ENCODE measurements around the gene FAM83E. TPM values are rescaled to one million over a fixed set of nuclear protein-coding genes. Genes with fewer than 3 reads are reported as not detected.

Gene FAM83E
- polyA plus RNA-seq, 3 donors, result not detected

- Histone ChIP-seq H3K79me2 (ENCODE audit: insufficient read depth, low read length) (peaks cover 15% of the 10 kb centered on the region), H3K9ac (ENCODE audit: insufficient read depth, low read length, poor library complexity, severe bottlenecking) (no peak overlapping the region), H3K4me2 (replicated peaks; ENCODE audit: extremely low read depth, low read length, poor library complexity, severe bottlenecking) (no peak overlapping the region), H2AFZ (ENCODE audit: insufficient read depth, low read depth, low read length, poor library complexity, severe bottlenecking) (no peak overlapping the region), H3K9me3 (replicated peaks in 1 of 2; ENCODE audit: control insufficient read depth in 1 of 2, insufficient read depth in 1 of 2, low read length in 2 of 2) (no peaks in the 10 kb centered on the region), H3K27ac (ENCODE audit: low read depth in 1 of 2, low read length in 2 of 2) (no peak overlapping the region), H3K36me3 (replicated peaks in 1 of 2; ENCODE audit: control insufficient read depth in 1 of 2, insufficient read depth in 2 of 2, low read length in 2 of 2) (peaks cover 20 to 45% of the 10 kb centered on the region in 2 donors), H3K4me3 (replicated peaks in 1 of 3; ENCODE audit: low read depth in 2 of 3, low read length in 3 of 3) (no peak overlapping the region), H3K27me3 (ENCODE audit: control insufficient read depth in 2 of 2, insufficient read depth in 2 of 2, low read length in 2 of 2) (no peaks in the 10 kb centered on the region), H3K4me1 (ENCODE audit: control insufficient read depth in 1 of 2, insufficient read depth in 2 of 2, low read length in 2 of 2) (peaks cover 62 to 70% of the 10 kb centered on the region in 2 donors), H4K20me1 (ENCODE audit: insufficient read depth, low read length) (peaks cover 39% of the 10 kb centered on the region)
- Mint-ChIP-seq H3K27me3 (ENCODE audit: low read depth in 3 of 3) (no peaks in the 10 kb centered on the region), H3K4me1 (peaks cover 54% of the 10 kb centered on the region), H3K27ac (peak overlapping the region in 2 of 7 donors; percentile 30 to 67), H3K9me3 (peaks cover 0 to 3% (median 0%) of the 10 kb centered on the region in 7 donors), H3K4me3 (no peak overlapping the region), H3K36me3 (peaks cover 26 to 43% of the 10 kb centered on the region in 2 donors)
- DNase-seq, result no peak
- 100% methylated on average over 3 of the region's 6 CpGs for WGBS (ENCODE audit: insufficient coverage)
- intact Hi-C loops (cut with micrococcal nuclease), result no loop called here
- TF ChIP-seq CTCF (IDR thresholded peaks at IDR 0.05), result no peak
These were observed 12.5 kb upstream of the FAM83E start for GRCh38 chr19:48627201-48627864.

GRCh38 chr19:48625891-48626327, 11.0 kb upstream of the FAM83E start:
- Mint-ChIP-seq H3K9me3 (peaks cover 0 to 3% (median 0%) of the 10 kb centered on the region in 7 donors), H3K36me3 (peaks cover 19 to 36% of the 10 kb centered on the region in 2 donors), H3K4me1 (peaks cover 54% of the 10 kb centered on the region), H3K27me3 (ENCODE audit: low read depth in 3 of 3) (no peaks in the 10 kb centered on the region), H3K27ac (no peak overlapping the region), H3K4me3 (no peak overlapping the region)
- no peak for DNase-seq
- 94% methylated on average over 26 of the region's 30 CpGs for WGBS (ENCODE audit: insufficient coverage)
- no peaks in the 10 kb centered on the region for H3K9me3 ChIP-seq (replicated peaks in 1 of 2; ENCODE audit: control insufficient read depth in 1 of 2, insufficient read depth in 1 of 2, low read length in 2 of 2)
- no peaks in the 10 kb centered on the region for H3K27me3 ChIP-seq (ENCODE audit: control insufficient read depth in 2 of 2, insufficient read depth in 2 of 2, low read length in 2 of 2)
- H3K79me2 ChIP-seq (ENCODE audit: insufficient read depth, low read length), result peaks cover 16% of the 10 kb centered on the region
- H3K4me2 ChIP-seq (replicated peaks; ENCODE audit: extremely low read depth, low read length, poor library complexity, severe bottlenecking), result no peak overlapping the region
- peaks cover 32% of the 10 kb centered on the region for H4K20me1 ChIP-seq (ENCODE audit: insufficient read depth, low read length)
- H3K9ac ChIP-seq (ENCODE audit: insufficient read depth, low read length, poor library complexity, severe bottlenecking), result no peak overlapping the region
- H3K4me1 ChIP-seq (ENCODE audit: control insufficient read depth in 1 of 2, insufficient read depth in 2 of 2, low read length in 2 of 2), result peaks cover 64 to 70% of the 10 kb centered on the region in 2 donors
- TF ChIP-seq CTCF (IDR thresholded peaks at IDR 0.05), result no peak
- no peak overlapping the region for H3K4me3 ChIP-seq (replicated peaks in 1 of 3; ENCODE audit: low read depth in 2 of 3, low read length in 3 of 3)
- no peak overlapping the region for H3K27ac ChIP-seq (ENCODE audit: low read depth in 1 of 2, low read length in 2 of 2)
- no peak overlapping the region for H2AFZ ChIP-seq (ENCODE audit: insufficient read depth, low read depth, low read length, poor library complexity, severe bottlenecking)
- H3K36me3 ChIP-seq (replicated peaks in 1 of 2; ENCODE audit: control insufficient read depth in 1 of 2, insufficient read depth in 2 of 2, low read length in 2 of 2), result peaks cover 12 to 32% of the 10 kb centered on the region in 2 donors
- intact Hi-C loops (cut with micrococcal nuclease), result no loop called here
